ENCODE data around the gene TMEM168.
"Not testable (repeated sequence)": the region's sequence is repeated elsewhere in the genome, so short reads cannot be mapped to it uniquely, and the experiment has no call there.

The TMEM168 gene

GRCh38 chr7:112789817-112790585, at the start of gene TMEM168:
Gene TMEM168, minus strand, starts transcription at chr7:112790393. Its CDS starts 5,568 bp downstream, at chr7:112784825.
- no peaks in the 10 kb centered on the region for H3K9me3 ChIP-seq (ENCODE audit: control insufficient read depth, insufficient read depth, low read length)
- H3K4me1 ChIP-seq (ENCODE audit: control insufficient read depth, insufficient read depth, low read length): 0 out of 2 replicates have a peak, but pooled peaks cover 5% of the 10 kb centered on the region
- peak within 1 kb of the TSS; percentile 87 for H3K27ac ChIP-seq (ENCODE audit: low read depth, low read length)
- peak within 1 kb of the TSS; percentile 77 for H3K4me3 ChIP-seq (ENCODE audit: low read depth, low read length)
- no peaks in the 10 kb centered on the region for H3K27me3 ChIP-seq (ENCODE audit: control insufficient read depth, insufficient read depth, low read length)
- H3K36me3 ChIP-seq (ENCODE audit: control insufficient read depth, insufficient read depth, low read length): no peaks in the 10 kb centered on the region
- peak within 1 kb of the TSS; percentile 90 for H3K9ac ChIP-seq (ENCODE audit: low read depth, low read length)

GRCh38 chr7:112835928-112836327, 45.7 kb upstream of the TMEM168 start:
- not testable (repeated sequence) for H3K9me3 ChIP-seq (ENCODE audit: control insufficient read depth, insufficient read depth, low read length); H3K4me3 ChIP-seq (ENCODE audit: low read depth, low read length); H3K4me1 ChIP-seq (ENCODE audit: control insufficient read depth, insufficient read depth, low read length); H3K9ac ChIP-seq (ENCODE audit: low read depth, low read length); H3K27ac ChIP-seq (ENCODE audit: low read depth, low read length); H3K36me3 ChIP-seq (ENCODE audit: control insufficient read depth, insufficient read depth, low read length); H3K27me3 ChIP-seq (ENCODE audit: control insufficient read depth, insufficient read depth, low read length)

GRCh38 chr7:112833082-112833481, 42.9 kb upstream of the TMEM168 start:
- Histone ChIP-seq H3K9me3 (ENCODE audit: control insufficient read depth, insufficient read depth, low read length) (no peaks in the 10 kb centered on the region; the same call in 1 of the 2 replicates), H3K27me3 (ENCODE audit: control insufficient read depth, insufficient read depth, low read length) (no peaks in the 10 kb centered on the region), H3K4me1 (ENCODE audit: control insufficient read depth, insufficient read depth, low read length) (no peaks in the 10 kb centered on the region), H3K9ac (ENCODE audit: low read depth, low read length) (no peak overlapping the region), H3K4me3 (ENCODE audit: low read depth, low read length) (no peak overlapping the region), H3K27ac (ENCODE audit: low read depth, low read length) (no peak overlapping the region), H3K36me3 (ENCODE audit: control insufficient read depth, insufficient read depth, low read length) (peaks cover 18% of the 10 kb centered on the region; the same call in 1 of the 2 replicates)

GRCh38 chr7:112830769-112831168, 40.6 kb upstream of the TMEM168 start:
- no peak overlapping the region for H3K27ac ChIP-seq (ENCODE audit: low read depth, low read length)
- H3K36me3 ChIP-seq (ENCODE audit: control insufficient read depth, insufficient read depth, low read length): peaks cover 18% of the 10 kb centered on the region; the same call in 1 of the 2 replicates
- H3K4me3 ChIP-seq (ENCODE audit: low read depth, low read length): no peak overlapping the region
- no peaks in the 10 kb centered on the region; the same call in 1 of the 2 replicates for H3K9me3 ChIP-seq (ENCODE audit: control insufficient read depth, insufficient read depth, low read length)
- H3K9ac ChIP-seq (ENCODE audit: low read depth, low read length): no peak overlapping the region
- no peaks in the 10 kb centered on the region for H3K27me3 ChIP-seq (ENCODE audit: control insufficient read depth, insufficient read depth, low read length)
- H3K4me1 ChIP-seq (ENCODE audit: control insufficient read depth, insufficient read depth, low read length): no peaks in the 10 kb centered on the region

GRCh38 chr7:112828696-112829095, 38.5 kb upstream of the TMEM168 start:
- no peak overlapping the region for H3K27ac ChIP-seq (ENCODE audit: low read depth, low read length)
- H3K27me3 ChIP-seq (ENCODE audit: control insufficient read depth, insufficient read depth, low read length): no peaks in the 10 kb centered on the region
- peaks cover 18% of the 10 kb centered on the region; the same call in 1 of the 2 replicates for H3K36me3 ChIP-seq (ENCODE audit: control insufficient read depth, insufficient read depth, low read length)
- H3K9ac ChIP-seq (ENCODE audit: low read depth, low read length): no peak overlapping the region
- H3K9me3 ChIP-seq (ENCODE audit: control insufficient read depth, insufficient read depth, low read length): no peaks in the 10 kb centered on the region; the same call in 1 of the 2 replicates
- no peaks in the 10 kb centered on the region for H3K4me1 ChIP-seq (ENCODE audit: control insufficient read depth, insufficient read depth, low read length)
- H3K4me3 ChIP-seq (ENCODE audit: low read depth, low read length): no peak overlapping the region

- Histone ChIP-seq H3K4me1 (ENCODE audit: control insufficient read depth, insufficient read depth, low read length) (peaks cover 5% of the 10 kb centered on the region), H3K9ac (ENCODE audit: low read depth, low read length) (no peak overlapping the region), H3K27ac (ENCODE audit: low read depth, low read length) (no peak overlapping the region), H3K9me3 (ENCODE audit: control insufficient read depth, insufficient read depth, low read length) (no peaks in the 10 kb centered on the region), H3K36me3 (ENCODE audit: control insufficient read depth, insufficient read depth, low read length) (peaks cover 4% of the 10 kb centered on the region; the same call in 1 of the 2 replicates), H3K27me3 (ENCODE audit: control insufficient read depth, insufficient read depth, low read length) (no peaks in the 10 kb centered on the region), H3K4me3 (ENCODE audit: low read depth, low read length) (no peak overlapping the region)
Observed at GRCh38 chr7:112821345-112821744, 31.2 kb upstream of the TMEM168 start.

- Histone ChIP-seq H3K4me1 (ENCODE audit: control insufficient read depth, insufficient read depth, low read length) (peaks cover 5% of the 10 kb centered on the region), H3K9ac (ENCODE audit: low read depth, low read length) (no peak overlapping the region), H3K9me3 (ENCODE audit: control insufficient read depth, insufficient read depth, low read length) (no peaks in the 10 kb centered on the region)
Observed at GRCh38 chr7:112819536-112819935, 29.3 kb upstream of the TMEM168 start.

GRCh38 chr7:112806156-112806555, 16.0 kb upstream of the TMEM168 start:
- Histone ChIP-seq H3K9ac (ENCODE audit: low read depth, low read length) (no peak overlapping the region), H3K27me3 (ENCODE audit: control insufficient read depth, insufficient read depth, low read length) (no peaks in the 10 kb centered on the region), H3K9me3 (ENCODE audit: control insufficient read depth, insufficient read depth, low read length) (no peaks in the 10 kb centered on the region), H3K36me3 (ENCODE audit: control insufficient read depth, insufficient read depth, low read length) (no peaks in the 10 kb centered on the region), H3K4me1 (ENCODE audit: control insufficient read depth, insufficient read depth, low read length) (peaks cover 8% of the 10 kb centered on the region), H3K27ac (ENCODE audit: low read depth, low read length) (no peak overlapping the region), H3K4me3 (ENCODE audit: low read depth, low read length) (no peak overlapping the region)

More at GRCh38 chr7:112819536-112819935, 29.3 kb upstream of the TMEM168 start:
- peaks cover 4% of the 10 kb centered on the region; the same call in 1 of the 2 replicates for H3K36me3 ChIP-seq (ENCODE audit: control insufficient read depth, insufficient read depth, low read length)
- no peaks in the 10 kb centered on the region for H3K27me3 ChIP-seq (ENCODE audit: control insufficient read depth, insufficient read depth, low read length)
- H3K4me3 ChIP-seq (ENCODE audit: low read depth, low read length): no peak overlapping the region
- no peak overlapping the region for H3K27ac ChIP-seq (ENCODE audit: low read depth, low read length)

- H3K4me3 ChIP-seq (ENCODE audit: low read depth, low read length): no peak overlapping the region
- no peak overlapping the region for H3K27ac ChIP-seq (ENCODE audit: low read depth, low read length)
- no peaks in the 10 kb centered on the region for H3K36me3 ChIP-seq (ENCODE audit: control insufficient read depth, insufficient read depth, low read length)
- no peaks in the 10 kb centered on the region for H3K9me3 ChIP-seq (ENCODE audit: control insufficient read depth, insufficient read depth, low read length)
- no peak overlapping the region for H3K9ac ChIP-seq (ENCODE audit: low read depth, low read length)
- no peaks in the 10 kb centered on the region for H3K4me1 ChIP-seq (ENCODE audit: control insufficient read depth, insufficient read depth, low read length)
- H3K27me3 ChIP-seq (ENCODE audit: control insufficient read depth, insufficient read depth, low read length): no peaks in the 10 kb centered on the region
Observed at GRCh38 chr7:112802406-112802805, 12.2 kb upstream of the TMEM168 start.

- H3K9me3 ChIP-seq (ENCODE audit: control insufficient read depth, insufficient read depth, low read length): no peaks in the 10 kb centered on the region
- no peak overlapping the region for H3K9ac ChIP-seq (ENCODE audit: low read depth, low read length)
- H3K4me1 ChIP-seq (ENCODE audit: control insufficient read depth, insufficient read depth, low read length): no peaks in the 10 kb centered on the region
Observed at GRCh38 chr7:112800486-112800885, 10.3 kb upstream of the TMEM168 start.

GRCh38 chr7:112799448-112800120, 9.4 kb upstream of the TMEM168 start:
- Histone ChIP-seq H3K9me3 (ENCODE audit: control insufficient read depth, insufficient read depth, low read length) (no peaks in the 10 kb centered on the region), H3K36me3 (ENCODE audit: control insufficient read depth, insufficient read depth, low read length) (no peaks in the 10 kb centered on the region), H3K27me3 (ENCODE audit: control insufficient read depth, insufficient read depth, low read length) (no peaks in the 10 kb centered on the region), H3K4me1 (ENCODE audit: control insufficient read depth, insufficient read depth, low read length) (no peaks in the 10 kb centered on the region), H3K9ac (ENCODE audit: low read depth, low read length) (no peak overlapping the region), H3K4me3 (ENCODE audit: low read depth, low read length) (no peak overlapping the region), H3K27ac (ENCODE audit: low read depth, low read length) (no peak overlapping the region)

More at GRCh38 chr7:112800486-112800885, 10.3 kb upstream of the TMEM168 start:
- H3K27me3 ChIP-seq (ENCODE audit: control insufficient read depth, insufficient read depth, low read length): no peaks in the 10 kb centered on the region
- H3K36me3 ChIP-seq (ENCODE audit: control insufficient read depth, insufficient read depth, low read length): no peaks in the 10 kb centered on the region
- H3K27ac ChIP-seq (ENCODE audit: low read depth, low read length): no peak overlapping the region
- no peak overlapping the region for H3K4me3 ChIP-seq (ENCODE audit: low read depth, low read length)
